PC-9 (cell line): ENCODE data around the gene TBC1D14.

Experiments
- EZH2 ChIP-seq: fragments of 200-600 bp; sonication (generic); IDR thresholded peaks from 2 replicates; pipeline ENCODE4 v1.8.0; 2017; ENCODE audit warnings: antibody characterized with exemption, low read depth
- TF ChIP-seq, protein P1 (sequence below): fragments of 200-600 bp; sonication (generic); conservative IDR thresholded peaks from 2 replicates; pipeline ENCODE4 v1.6.1; 2017; ENCODE audit warnings: mixed run types, antibody characterized with exemption, mild to moderate bottlenecking, moderate library complexity

- TF ChIP-seq, protein P1, sequence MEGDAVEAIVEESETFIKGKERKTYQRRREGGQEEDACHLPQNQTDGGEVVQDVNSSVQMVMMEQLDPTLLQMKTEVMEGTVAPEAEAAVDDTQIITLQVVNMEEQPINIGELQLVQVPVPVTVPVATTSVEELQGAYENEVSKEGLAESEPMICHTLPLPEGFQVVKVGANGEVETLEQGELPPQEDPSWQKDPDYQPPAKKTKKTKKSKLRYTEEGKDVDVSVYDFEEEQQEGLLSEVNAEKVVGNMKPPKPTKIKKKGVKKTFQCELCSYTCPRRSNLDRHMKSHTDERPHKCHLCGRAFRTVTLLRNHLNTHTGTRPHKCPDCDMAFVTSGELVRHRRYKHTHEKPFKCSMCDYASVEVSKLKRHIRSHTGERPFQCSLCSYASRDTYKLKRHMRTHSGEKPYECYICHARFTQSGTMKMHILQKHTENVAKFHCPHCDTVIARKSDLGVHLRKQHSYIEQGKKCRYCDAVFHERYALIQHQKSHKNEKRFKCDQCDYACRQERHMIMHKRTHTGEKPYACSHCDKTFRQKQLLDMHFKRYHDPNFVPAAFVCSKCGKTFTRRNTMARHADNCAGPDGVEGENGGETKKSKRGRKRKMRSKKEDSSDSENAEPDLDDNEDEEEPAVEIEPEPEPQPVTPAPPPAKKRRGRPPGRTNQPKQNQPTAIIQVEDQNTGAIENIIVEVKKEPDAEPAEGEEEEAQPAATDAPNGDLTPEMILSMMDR, result no peak
- no peak for TF ChIP-seq EZH2
These were observed 45.8 kb downstream of the TBC1D14 start for GRCh38 chr4:6955261-6955911.
